HepG2 (cell line): ENCODE measurements around the gene CYP4F22. TPM values are rescaled to one million over a fixed set of nuclear protein-coding genes. Genes with fewer than 3 reads are reported as not detected.
A peak's percentile ranks its signal among the peaks of the same experiment; 100 is the strongest.

Source experiments
- ATAC-seq: fragments of 200-7000 bp; cut with Tn5 transposase; 3 replicates; pipeline ENCODE4 v1.9.1; 2020; ENCODE audit warnings: mild to moderate bottlenecking, moderate library complexity
- BruUV-seq: library from RNA; stranded (reverse); fragments of 400-500 nt; replicated peaks from 2 replicates; lab custom pipeline; 2021; lab: Mats Ljungman, UMichigan
- CTCF ChIA-PET: fragments of 300-600 bp; formaldehyde crosslinking; extraction: SDS; loops from one replicate; lab custom pipeline; 2021; ENCODE audit warnings: low total read pairs, inconsistent platforms, low intra/inter-chr PET ratio; lab: Yijun Ruan, JAX
- POLR2A ChIA-PET: fragments of 350-600 bp; sonication (Branson Sonifier 250); formaldehyde crosslinking; loops from one replicate; lab custom pipeline; 2020; ENCODE audit warnings: antibody characterized with exemption, inconsistent platforms; lab: Yijun Ruan, JAX
- DNase-seq: peaks from one replicate; pipeline ENCODE4 v3.0.0-alpha.2; 2015; ENCODE audit warnings: low spot score
- FAIRE-seq: peaks from 3 replicates; lab custom pipeline; 2011; peaks lifted over from hg19 to GRCh38; lab: Jason Lieb, UNC
- H2AFZ ChIP-seq: one replicate; pipeline ENCODE4 v1.6.1; 2011; ENCODE audit warnings: low read length, inconsistent platforms
- H3K27ac ChIP-seq: fragments of 300-600 bp; 3 replicates; pipeline ENCODE4 v1.8.0; 2011; ENCODE audit warnings: mixed run types, mild to moderate bottlenecking, mixed read lengths, low read length, inconsistent platforms; ENCODE audit not compliant: insufficient read depth; ENCODE audit errors: extremely low read length
- H3K27me3 ChIP-seq, 2 experiments: fragments of 200-600 bp in 1 of 2; 2 replicates in 1 of 2; 3 replicates in 1 of 2; pipeline versions ENCODE4 v1.6.0 to v1.8.0; 2011; ENCODE audit warnings: low read length in 2 of 2, mild to moderate bottlenecking in 2 of 2, moderate library complexity in 2 of 2, inconsistent platforms in 1 of 2; ENCODE audit not compliant: insufficient read depth in 2 of 2, control insufficient read depth in 1 of 2
- H3K36me3 ChIP-seq, 2 experiments: fragments of 200-600 bp in 1 of 2; replicated peaks in 1 of 2; 2 replicates in 1 of 2; 3 replicates in 1 of 2; pipeline versions ENCODE4 v1.5.1 to v1.8.0; 2011; ENCODE audit warnings: low read length in 2 of 2, inconsistent platforms in 1 of 2; ENCODE audit not compliant: insufficient read depth in 2 of 2, control insufficient read depth in 1 of 2
- H3K4me1 ChIP-seq: 2 replicates; pipeline ENCODE4 v1.5.1; 2012; ENCODE audit warnings: low read length, inconsistent platforms; ENCODE audit not compliant: insufficient read depth
- H3K4me2 ChIP-seq: 2 replicates; pipeline ENCODE4 v1.6.0; 2011; ENCODE audit warnings: low read depth, low read length, inconsistent platforms
- H3K4me3 ChIP-seq, 3 experiments: fragments of 200-600 bp in 1 of 3; sonication (generic), shearing (Covaris generic) in 1 of 3; replicated peaks in 1 of 3; 2 replicates each; pipeline ENCODE4 v1.5.1; 2011 to 2016; ENCODE audit warnings: low read length in 3 of 3, inconsistent platforms in 2 of 3, low read depth in 2 of 3, mild to moderate bottlenecking in 2 of 3, control low read depth in 1 of 3, mixed read lengths in 1 of 3; ENCODE audit not compliant: insufficient read depth in 1 of 3
- H3K79me2 ChIP-seq: one replicate; pipeline ENCODE4 v1.6.1; 2011; ENCODE audit warnings: low read length, inconsistent platforms; ENCODE audit not compliant: insufficient read depth
- H3K9ac ChIP-seq: 2 replicates; pipeline ENCODE4 v1.6.0; 2011; ENCODE audit warnings: mild to moderate bottlenecking, low read depth, low read length, inconsistent platforms; ENCODE audit not compliant: insufficient read depth
- H3K9me3 ChIP-seq: 2 replicates; pipeline ENCODE4 v1.5.1; 2012; ENCODE audit warnings: mild to moderate bottlenecking, low read length
- H4K20me1 ChIP-seq: 2 replicates; pipeline ENCODE4 v1.6.0; 2011; ENCODE audit warnings: inconsistent platforms, mild to moderate bottlenecking, low read length, moderate library complexity; ENCODE audit not compliant: insufficient read depth
- ARHGAP35 ChIP-seq: sonication (generic); formaldehyde crosslinking; IDR thresholded peaks from 2 replicates; pipeline ENCODE4 v1.9.0; 2022; ENCODE audit warnings: mild to moderate bottlenecking, inconsistent platforms, moderate library complexity, missing genetic modification reagents, borderline replicate concordance
- ATF7 ChIP-seq, 2 experiments: fragments of 450-650 bp in 1 of 2; sonication (generic) in 1 of 2; formaldehyde crosslinking in 1 of 2; IDR thresholded peaks; 2 replicates each; pipeline versions ENCODE4 v1.4.0 to v1.6.1; 2016 to 2020; ENCODE audit warnings: antibody characterized with exemption in 1 of 2, mild to moderate bottlenecking in 1 of 2, missing genetic modification reagents in 1 of 2
- CSRNP1 ChIP-seq: sonication (generic); formaldehyde crosslinking; IDR thresholded peaks from 2 replicates; pipeline ENCODE4 v1.8.1; 2023; ENCODE audit warnings: mild to moderate bottlenecking, missing genetic modification reagents
- DRAP1 ChIP-seq: IDR thresholded peaks from 2 replicates; pipeline ENCODE4 v1.6.1; 2016; ENCODE audit warnings: missing genetic modification reagents, missing compliant biosample characterization
- HNRNPL ChIP-seq: fragments of 200-400 bp; formaldehyde crosslinking; IDR thresholded peaks from 2 replicates; pipeline ENCODE4 v1.6.1; 2017; ENCODE audit warnings: mild to moderate bottlenecking, low read depth, low read length
- MNT ChIP-seq: fragments of 450-650 bp; IDR thresholded peaks from 2 replicates; pipeline ENCODE4 v1.6.1; 2016
- PCBP1 ChIP-seq: fragments of 200-400 bp; formaldehyde crosslinking; IDR thresholded peaks from 2 replicates; pipeline ENCODE4 v1.6.1; 2017; ENCODE audit warnings: mild to moderate bottlenecking, low read depth, low read length, borderline replicate concordance
- SKI ChIP-seq: fragments of 450-650 bp; IDR thresholded peaks from one replicate; pipeline ENCODE4 v1.6.1; 2018; ENCODE audit warnings: mild to moderate bottlenecking; ENCODE audit not compliant: partially characterized antibody
- ZMYM3 ChIP-seq: sonication (generic); formaldehyde crosslinking; IDR thresholded peaks from 2 replicates; pipeline ENCODE4 v1.5.1; 2020; ENCODE audit warnings: mild to moderate bottlenecking, missing genetic modification reagents
- ZNF143 ChIP-seq: sonication (generic); formaldehyde crosslinking; IDR thresholded peaks from 2 replicates; pipeline ENCODE4 v1.4.0; 2020; ENCODE audit warnings: missing genetic modification reagents
- ZNF260 ChIP-seq: sonication (generic); formaldehyde crosslinking; IDR thresholded peaks from 2 replicates; pipeline ENCODE4 v1.4.0; 2020; ENCODE audit warnings: missing genetic modification reagents, low read depth, mild to moderate bottlenecking, borderline replicate concordance
- ZNF430 ChIP-seq: sonication (generic); formaldehyde crosslinking; IDR thresholded peaks from 2 replicates; pipeline ENCODE4 v1.9.0; 2021; ENCODE audit warnings: mild to moderate bottlenecking, missing genetic modification reagents
- ZNF737 ChIP-seq: sonication (generic); formaldehyde crosslinking; IDR thresholded peaks from 2 replicates; pipeline ENCODE4 v1.5.0; 2020; ENCODE audit warnings: missing genetic modification reagents, mild to moderate bottlenecking, borderline replicate concordance
- ZNF768 ChIP-seq: sonication (generic); formaldehyde crosslinking; IDR thresholded peaks from 2 replicates; pipeline ENCODE4 v1.4.0; 2020; ENCODE audit warnings: missing genetic modification reagents
- WGBS: methylation state at CpG from one replicate; pipeline ENCODE4 v1.1.6; 2017; ENCODE audit warnings: low lambda C conversion rate; 5-methylcytosine and 5-hydroxymethylcytosine counted together
- in situ Hi-C: cut with HindIII; loops from 2 replicates; pipeline ENCODE4 v1.10.0; 2017; ENCODE audit warnings: low pct_unique_long_range_greater_than_20kb; ENCODE audit not compliant: extremely low pct_ligation_motif_present
- intact Hi-C: fragments of 100-400 bp; cut with micrococcal nuclease; formaldehyde crosslinking; loops from one replicate; pipeline ENCODE4 v1.10.0; 2022; ENCODE audit not compliant: unreplicated experiment
- polyA plus RNA-seq, 8 experiments: library from polyadenylated mRNA; depleted of rRNA in 3 of 8; stranded (reverse) in 7 of 8; unstranded in 1 of 8; fragments of >200 nt; fragmentation: Illumina TruSeq in 4 of 8; extraction: Trizol in 4 of 8; gene quantifications; 2 replicates each; pipeline versions ENCODE4 v1.2.1 to v1.2.3, GENCODE V29; 2011 to 2016; ENCODE audit warnings: low read depth in 4 of 8, missing spikeins in 1 of 8, mixed read lengths in 1 of 8; ENCODE audit not compliant: insufficient read depth in 1 of 8
- total RNA-seq, 5 experiments: library from RNA; depleted of rRNA; stranded (reverse); fragments of >200 nt; fragmentation: Illumina TruSeq; extraction: Trizol; gene quantifications; 2 replicates each; pipeline ENCODE4 v1.2.3, GENCODE V29; 2016; ENCODE audit warnings: low read depth in 1 of 5

Gene CYP4F22
- total and polyA plus RNA-seq, 2 of the 13 experiments (the other 11 are each of a cell fraction or from before 2014, with no cell fraction given), result 0.05 TPM; not detected in 1

- peak; percentile 28; the same call in 1 of the 2 replicates for TF ChIP-seq MNT
- TF ChIP-seq ZNF737, result 0 out of 2 replicates have a peak, but pooled peaks have one; percentile 65
- no peak for TF ChIP-seq ZNF260 (CRISPR knock-in tag)
- no peak for TF ChIP-seq ZNF430
- no peak for TF ChIP-seq ATF7 (IDR thresholded peaks at IDR 0.05)
- no peak for TF ChIP-seq ATF7 (CRISPR knock-in tag; IDR thresholded peaks at IDR 0.05)
- TF ChIP-seq CSRNP1 (CRISPR knock-in tag), result 0 out of 2 replicates have a peak, but pooled peaks have one; percentile 39
- no peak for TF ChIP-seq HNRNPL
- TF ChIP-seq DRAP1 (CRISPR knock-in tag), result 0 out of 2 replicates have a peak, but pooled peaks have one; percentile 6
Observed at GRCh38 chr19:15556634-15557181, 48.4 kb downstream of the CYP4F22 start (continued).

- ATAC-seq (no peak), DNase-seq (no peak), FAIRE-seq (no peak)
- in situ Hi-C loops (loop anchor here (5.0 to 25.0 kb wide), 3 partner anchors 132 to 470 kb away; partner anchors contain the start of gene OR1I1), intact Hi-C loops (loop anchor here (5.0 kb wide), 2 partner anchors 80 to 125 kb away; partner anchors contain the start of gene PGLYRP2)
- CTCF ChIA-PET, result interaction anchor here (0.9 to 3.1 kb wide), 3 partner anchors 138 to 395 kb away, joined by 3 to 35 read pairs (median 15); partner anchors contain the start of gene AKAP8L
- Histone ChIP-seq H3K79me2 (no peaks in the 10 kb centered on the region), H3K9me3 (no peaks in the 10 kb centered on the region), H3K27ac (no peak overlapping the region), H3K36me3 (no peaks in the 10 kb centered on the region), H3K9ac (no peak overlapping the region), H3K4me2 (no peak overlapping the region), H3K4me3 (no peak overlapping the region), H4K20me1 (no peaks in the 10 kb centered on the region), H3K27me3 (no peaks in the 10 kb centered on the region; a peak in 1 of 5 replicates), H3K4me1 (peaks cover 29% of the 10 kb centered on the region), H2AFZ (no peak overlapping the region)
- POLR2A ChIA-PET, result no interaction called here
- BruUV-seq, result no TSS peak
- WGBS, result 28% methylated on average over 4 of the region's 4 CpGs
- TF ChIP-seq SKI (no peak), ZNF768 (CRISPR knock-in tag) (peak; percentile 91), ZNF143 (CRISPR knock-in tag) (no peak), PCBP1 (no peak), ARHGAP35 (CRISPR knock-in tag) (no peak), ZMYM3 (0 out of 2 replicates have a peak, but pooled peaks have one; percentile 39)
Observed at GRCh38 chr19:15557223-15557622, 48.9 kb downstream of the CYP4F22 start.
